Measurements from ENCODE around the gene ENPP3. TPM values are rescaled to one million over a fixed set of nuclear protein-coding genes. Genes with fewer than 3 reads are reported as not detected.

The ENPP3 gene
- polyA plus RNA-seq, 3 donors, result 6.3 to 11.6 (median 8.7) TPM

DNA sequence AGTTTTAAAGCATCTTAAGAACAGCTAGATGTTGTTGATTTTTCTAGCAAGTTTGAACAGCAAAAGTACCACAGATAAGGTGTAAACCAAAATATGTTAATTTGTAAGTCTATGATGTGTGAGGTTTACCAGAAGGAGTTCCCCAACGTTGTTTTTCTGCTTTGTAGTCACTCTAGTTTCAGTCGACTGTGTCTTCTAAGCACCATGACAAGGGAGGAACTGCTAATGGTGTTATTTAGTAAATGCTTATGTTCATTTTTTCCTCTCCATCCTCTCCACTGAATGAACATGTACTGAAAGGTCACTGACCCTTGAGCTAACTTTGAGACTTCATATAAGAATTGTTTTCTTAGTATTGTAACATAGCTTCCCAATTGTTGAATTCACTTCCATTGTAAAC is 3.0 kb downstream of the ENPP3 start:
- no peak for DNase-seq (ENCODE audit: extremely low read depth in 1 of 11, low read depth in 9 of 11, low spot score in 4 of 11)

DNA sequence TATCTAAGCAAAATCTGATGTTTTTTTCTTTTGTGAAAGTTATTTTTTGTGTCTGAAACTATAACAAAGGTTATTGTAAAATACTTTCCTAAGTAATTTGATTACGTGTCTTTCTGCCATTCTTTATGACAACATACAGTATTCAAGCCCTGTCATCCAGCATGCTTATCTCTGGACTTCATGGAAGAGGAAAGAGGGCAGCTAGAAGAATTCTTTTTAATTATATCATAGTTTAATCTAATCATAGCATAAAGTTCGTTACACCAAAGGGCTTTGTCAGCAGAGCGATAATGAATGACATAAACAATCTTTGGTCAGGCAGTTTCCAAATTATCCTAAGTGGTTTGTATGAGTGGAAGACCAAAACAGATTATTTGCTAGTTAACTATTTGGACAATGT is 3.5 kb downstream of the ENPP3 start:
- DNase-seq (ENCODE audit: extremely low read depth in 1 of 11, low read depth in 9 of 11, low spot score in 4 of 11), result no peak

DNA sequence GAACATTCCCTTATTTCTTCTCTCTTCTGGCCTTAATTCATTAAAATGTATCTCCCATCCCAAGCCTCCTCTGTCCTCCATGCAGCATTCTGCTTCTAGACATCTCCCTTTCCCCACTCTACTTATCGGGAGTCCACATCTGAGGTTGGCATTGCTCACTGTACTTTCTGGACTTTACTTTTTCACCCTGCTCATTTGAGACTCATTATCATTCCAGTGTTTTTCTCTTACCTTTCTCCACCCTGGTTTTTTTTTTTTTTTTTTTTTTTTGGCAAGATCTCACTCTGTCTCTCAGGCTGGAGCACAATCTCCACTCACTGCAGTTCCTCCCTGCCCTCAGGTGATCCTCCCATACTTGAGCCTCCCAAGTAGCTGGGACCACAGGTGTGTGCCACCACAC is 4.5 kb downstream of the ENPP3 start:
- DNase-seq (ENCODE audit: extremely low read depth in 1 of 11, low read depth in 9 of 11, low spot score in 4 of 11), result no peak

DNA sequence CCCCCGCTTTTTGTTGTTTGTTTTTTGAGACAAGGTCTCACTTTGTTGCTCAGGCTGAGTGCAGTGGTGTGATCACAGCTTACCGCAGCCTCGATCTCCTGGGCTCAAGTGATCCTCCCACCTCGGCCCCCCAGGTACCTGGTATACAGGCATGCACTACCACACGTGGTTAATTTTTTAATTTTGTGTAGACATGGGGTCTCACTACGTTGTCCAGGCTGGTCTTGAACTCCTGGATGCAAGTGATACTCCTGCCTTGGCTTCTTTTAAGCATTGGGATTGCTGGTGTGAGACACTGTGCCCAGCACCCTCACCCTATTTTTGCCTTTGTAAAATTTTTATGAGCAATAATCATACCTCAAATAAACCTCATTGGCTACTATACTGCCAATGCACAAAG is 5.5 kb downstream of the ENPP3 start:
- no peak for DNase-seq (ENCODE audit: extremely low read depth in 1 of 11, low read depth in 9 of 11, low spot score in 4 of 11)

DNA sequence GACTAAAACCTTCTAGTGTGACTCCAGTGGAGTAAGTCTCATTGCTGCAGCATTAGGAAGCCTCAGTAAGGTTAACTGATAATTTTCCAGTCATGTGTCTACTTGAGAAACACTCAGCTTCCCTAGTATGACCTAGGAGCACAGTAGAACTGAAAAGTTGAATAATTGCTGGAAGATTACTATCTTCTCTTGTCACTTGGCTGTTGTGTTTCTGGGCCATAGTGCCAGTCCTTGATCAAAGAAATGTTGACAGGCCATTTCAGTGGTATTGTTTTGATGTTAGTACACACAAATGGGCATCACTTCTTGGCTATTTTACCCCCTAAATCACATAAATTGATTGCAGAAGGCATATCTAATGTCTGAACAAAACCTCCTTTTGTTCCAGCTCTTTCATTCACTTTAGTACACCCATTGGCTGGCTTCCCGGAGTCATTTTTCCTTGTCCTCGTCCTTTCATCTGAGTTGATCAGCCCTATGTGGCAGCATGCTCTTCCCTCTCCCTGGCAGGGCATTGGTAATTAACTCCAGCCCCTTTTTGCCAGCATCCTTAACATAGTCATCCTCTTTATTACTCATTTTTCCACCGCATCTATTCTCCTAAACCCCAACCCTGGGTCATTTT is 6.0 kb downstream of the ENPP3 start:
- no peak for DNase-seq (ENCODE audit: extremely low read depth in 1 of 11, low read depth in 9 of 11, low spot score in 4 of 11)

DNA sequence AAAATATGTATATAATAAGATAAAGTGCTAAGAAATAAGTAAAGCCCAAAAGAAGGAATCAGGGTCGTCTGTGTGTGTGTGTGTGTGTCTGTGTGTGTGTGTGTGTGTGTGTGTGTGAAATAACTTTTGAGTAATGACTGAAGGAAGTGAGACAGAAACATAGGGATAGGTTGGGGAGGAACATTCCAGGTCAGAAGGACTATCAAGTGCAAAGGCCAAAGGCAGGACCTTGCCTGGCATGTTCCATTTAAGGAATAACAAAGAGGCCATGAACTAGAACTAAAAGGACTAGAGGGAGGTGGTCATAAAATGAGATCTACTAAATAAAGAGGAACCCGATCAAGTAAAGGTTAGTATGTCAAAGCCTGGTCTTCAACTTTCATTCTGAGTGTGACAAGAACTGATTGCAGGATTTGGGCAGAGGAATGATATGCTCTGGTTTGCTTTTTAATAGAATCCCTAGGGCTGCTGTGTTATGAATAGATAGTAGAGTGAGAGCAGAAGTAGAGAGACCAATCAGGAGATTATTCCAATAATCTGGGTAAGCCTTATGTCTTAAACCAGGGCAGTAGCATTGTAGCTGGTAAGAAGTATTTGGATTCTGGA is 6.9 kb downstream of the ENPP3 start:
- no peak for DNase-seq (ENCODE audit: extremely low read depth in 1 of 11, low read depth in 9 of 11, low spot score in 4 of 11)

DNA sequence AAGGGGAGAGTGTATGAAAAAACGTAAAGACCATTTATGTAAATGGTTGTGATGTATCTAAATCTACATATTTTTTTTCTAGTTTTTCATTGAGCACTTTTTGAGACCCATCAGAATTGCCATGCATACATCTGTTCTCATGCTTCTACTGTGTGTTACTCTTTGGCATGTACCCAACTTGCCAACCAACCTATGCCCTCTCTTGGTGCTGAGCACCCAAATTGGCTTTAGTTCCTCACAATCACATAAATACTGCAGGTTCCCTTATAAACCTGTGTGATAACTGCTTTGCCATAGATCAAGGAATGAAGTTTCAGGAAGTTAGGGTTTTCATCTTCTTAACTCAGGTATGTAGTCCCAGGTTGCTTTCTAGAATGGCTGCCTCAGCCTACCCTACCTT is 7.8 kb downstream of the ENPP3 start:
- DNase-seq (ENCODE audit: extremely low read depth in 1 of 11, low read depth in 9 of 11, low spot score in 4 of 11), result no peak

DNA sequence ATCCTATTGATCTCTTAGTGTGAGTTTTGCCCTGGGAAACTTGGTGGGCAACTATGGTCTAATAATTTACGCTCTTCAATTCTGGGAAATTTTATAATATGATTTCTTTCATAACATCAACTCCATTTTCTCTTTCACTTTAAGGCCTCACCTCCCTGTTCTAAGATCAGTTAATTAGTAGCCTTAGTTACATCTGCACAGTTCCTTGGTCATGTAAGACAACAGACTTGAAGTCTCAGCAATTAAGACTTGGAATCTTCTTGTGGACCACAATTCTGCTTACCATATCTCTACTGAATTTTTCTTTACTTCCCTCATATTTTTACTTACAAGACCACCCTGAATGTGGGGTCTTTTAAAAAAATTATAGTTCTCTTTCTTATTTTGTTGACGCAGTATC is 8.7 kb downstream of the ENPP3 start:
- no peak for DNase-seq (ENCODE audit: extremely low read depth in 1 of 11, low read depth in 9 of 11, low spot score in 4 of 11)

DNA sequence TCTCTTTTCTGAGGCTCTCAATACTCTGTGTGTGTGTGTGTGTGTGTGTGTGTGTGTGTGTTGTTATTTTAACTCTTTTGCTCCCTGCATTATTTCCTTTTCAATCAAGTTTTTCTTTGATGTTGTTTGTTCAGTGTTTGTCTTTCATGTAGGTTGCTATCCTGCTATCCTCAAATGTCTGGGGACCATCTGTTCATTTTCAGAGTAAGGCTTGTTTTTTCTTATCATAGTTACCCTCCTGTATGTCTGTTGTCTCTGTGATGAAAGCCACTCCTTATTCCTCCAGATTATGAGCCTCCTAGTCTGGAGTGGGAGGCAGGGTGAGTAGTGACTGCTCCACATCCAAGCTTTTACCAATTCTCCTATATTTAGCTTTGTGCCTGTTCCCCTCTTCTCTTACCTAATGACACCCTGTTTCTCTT is 9.2 kb downstream of the ENPP3 start:
- no peak for DNase-seq (ENCODE audit: extremely low read depth in 1 of 11, low read depth in 9 of 11, low spot score in 4 of 11)

DNA sequence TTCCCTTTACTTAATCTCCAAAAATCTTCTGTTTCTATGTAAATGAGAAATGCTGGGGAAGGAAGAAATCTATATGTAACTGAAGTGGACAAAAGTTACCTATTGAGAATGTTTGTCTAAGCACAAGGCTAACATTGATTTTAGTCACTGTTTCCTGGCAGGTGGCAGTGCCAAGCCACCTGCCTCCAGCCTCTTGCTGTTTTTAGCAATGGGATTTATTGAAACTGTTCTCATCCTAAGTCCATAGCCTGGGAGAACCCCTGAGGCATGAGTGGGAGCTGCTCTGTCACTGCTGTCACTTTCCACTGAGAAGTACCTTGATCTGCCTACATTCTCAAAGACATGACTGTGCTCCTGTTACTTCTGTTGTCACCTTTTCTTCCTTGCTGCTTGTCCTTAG is 14.7 kb downstream of the ENPP3 start:
- no peak for DNase-seq (ENCODE audit: extremely low read depth in 1 of 11, low read depth in 9 of 11, low spot score in 4 of 11)

DNA sequence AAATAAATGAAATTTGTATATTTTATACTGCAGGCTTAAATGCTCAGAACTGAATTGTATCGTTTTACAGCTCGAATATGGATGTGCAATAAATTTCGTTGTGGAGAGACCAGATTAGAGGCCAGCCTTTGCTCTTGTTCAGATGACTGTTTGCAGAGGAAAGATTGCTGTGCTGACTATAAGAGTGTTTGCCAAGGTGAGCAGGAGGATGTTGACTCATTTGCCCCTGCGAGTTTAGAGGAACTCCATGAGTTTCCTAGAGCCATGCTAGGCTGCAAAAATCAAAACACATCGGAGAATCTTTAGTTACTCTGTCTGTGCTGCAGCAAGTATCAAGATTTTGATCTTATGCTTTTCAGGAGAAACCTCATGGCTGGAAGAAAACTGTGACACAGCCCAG is 15.4 kb downstream of the ENPP3 start:
- DNase-seq (ENCODE audit: extremely low read depth in 1 of 11, low read depth in 9 of 11, low spot score in 4 of 11), result no peak

DNA sequence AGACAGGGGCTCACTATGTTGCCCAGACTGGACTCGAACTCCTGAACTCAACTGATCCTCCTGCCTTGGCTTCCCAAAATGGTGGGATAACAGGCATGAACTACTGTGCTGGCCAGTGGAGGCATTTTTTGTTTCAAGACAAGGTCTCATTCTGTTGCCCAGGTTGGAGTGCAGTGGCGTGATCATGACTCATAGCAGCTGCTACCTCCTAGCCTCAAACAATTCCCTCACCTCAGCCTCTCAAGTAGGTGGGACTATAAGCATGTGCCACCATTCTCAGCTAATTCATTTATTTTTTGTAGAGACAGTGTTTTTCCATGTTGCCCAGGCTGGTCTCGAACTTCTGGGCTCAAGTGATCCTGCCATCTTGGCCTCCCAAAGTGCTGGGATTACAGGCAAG is 17.2 kb downstream of the ENPP3 start:
- DNase-seq (ENCODE audit: extremely low read depth in 1 of 11, low read depth in 9 of 11, low spot score in 4 of 11), result no peak

DNA sequence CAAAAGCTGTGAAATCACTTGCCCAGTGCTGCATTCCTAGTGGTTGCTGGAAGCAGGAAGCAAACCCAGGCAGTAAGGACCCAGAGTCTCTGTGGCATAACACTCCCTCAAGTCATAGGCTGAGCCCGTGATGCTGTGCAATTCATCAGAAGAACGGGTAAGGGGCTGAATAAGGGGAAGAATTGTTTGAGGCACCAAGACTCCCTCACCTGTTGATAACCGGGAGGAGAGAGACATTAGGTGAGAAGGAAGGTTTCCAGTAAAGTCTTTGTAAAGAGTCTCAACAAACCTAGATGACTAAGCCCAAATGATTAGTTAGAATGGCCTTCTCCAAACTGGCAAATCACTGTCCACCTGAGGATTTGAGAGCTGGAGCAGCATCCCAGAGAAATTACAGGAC is 18.3 kb downstream of the ENPP3 start:
- DNase-seq (ENCODE audit: extremely low read depth in 1 of 11, low read depth in 9 of 11, low spot score in 4 of 11), result no peak

DNA sequence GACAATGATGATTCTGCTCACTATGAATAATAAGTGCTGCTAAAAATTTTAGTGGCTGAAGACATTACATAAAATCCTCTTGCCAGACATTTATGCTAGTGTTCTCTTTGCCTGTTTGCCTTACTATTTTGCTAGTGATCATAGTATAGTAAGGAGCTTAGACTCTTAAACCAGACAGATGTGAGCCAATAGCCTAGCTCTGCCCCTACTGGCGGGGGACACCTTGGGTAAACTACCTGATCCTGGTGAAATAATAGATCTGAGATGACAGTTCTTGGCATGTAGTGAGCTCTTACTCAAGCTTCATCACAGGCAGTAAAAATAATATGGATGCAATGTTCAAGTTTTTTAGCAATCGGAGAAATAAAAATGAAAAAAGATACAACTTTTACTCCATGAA is 18.8 kb downstream of the ENPP3 start:
- no peak for DNase-seq (ENCODE audit: extremely low read depth in 1 of 11, low read depth in 9 of 11, low spot score in 4 of 11)

DNA sequence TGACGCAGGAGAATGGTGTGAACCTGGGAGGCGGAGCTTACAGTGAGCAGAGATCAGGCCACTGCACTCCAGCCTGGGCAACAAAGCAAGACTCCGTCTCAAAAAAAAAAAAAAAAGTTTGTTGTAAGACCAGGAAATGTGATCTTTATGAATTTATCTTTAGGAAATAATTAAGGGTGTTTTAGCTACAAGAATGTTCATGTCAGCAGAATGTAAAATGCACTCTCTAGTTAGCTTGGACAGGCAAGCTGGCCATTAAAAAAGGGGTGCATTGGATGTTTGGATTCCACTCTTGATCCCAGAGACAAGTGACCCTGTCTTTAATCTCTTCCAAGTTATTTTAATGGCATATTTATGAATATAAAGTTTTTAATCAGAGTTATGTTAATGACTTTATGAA is 19.6 kb downstream of the ENPP3 start:
- DNase-seq (ENCODE audit: extremely low read depth in 1 of 11, low read depth in 9 of 11, low spot score in 4 of 11), result no peak

DNA sequence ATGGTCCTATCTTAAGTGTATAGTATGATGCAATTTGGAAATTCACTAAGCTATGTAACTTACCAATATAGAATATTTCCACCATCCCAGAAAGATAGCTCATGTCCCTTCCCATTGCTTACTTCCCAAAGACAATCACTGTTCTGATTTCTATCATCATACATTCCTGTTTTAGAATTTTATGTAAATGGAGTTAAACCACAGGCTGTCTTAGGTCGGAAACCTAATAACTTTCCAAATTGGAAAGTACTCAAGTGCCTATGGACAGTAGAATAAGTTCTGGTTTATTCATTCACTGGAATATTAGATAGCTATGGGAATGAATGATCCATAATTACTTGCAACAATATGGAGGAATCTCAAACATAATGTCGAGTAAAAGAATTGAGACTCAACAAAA is 20.1 kb downstream of the ENPP3 start:
- no peak for DNase-seq (ENCODE audit: extremely low read depth in 1 of 11, low read depth in 9 of 11, low spot score in 4 of 11)

DNA sequence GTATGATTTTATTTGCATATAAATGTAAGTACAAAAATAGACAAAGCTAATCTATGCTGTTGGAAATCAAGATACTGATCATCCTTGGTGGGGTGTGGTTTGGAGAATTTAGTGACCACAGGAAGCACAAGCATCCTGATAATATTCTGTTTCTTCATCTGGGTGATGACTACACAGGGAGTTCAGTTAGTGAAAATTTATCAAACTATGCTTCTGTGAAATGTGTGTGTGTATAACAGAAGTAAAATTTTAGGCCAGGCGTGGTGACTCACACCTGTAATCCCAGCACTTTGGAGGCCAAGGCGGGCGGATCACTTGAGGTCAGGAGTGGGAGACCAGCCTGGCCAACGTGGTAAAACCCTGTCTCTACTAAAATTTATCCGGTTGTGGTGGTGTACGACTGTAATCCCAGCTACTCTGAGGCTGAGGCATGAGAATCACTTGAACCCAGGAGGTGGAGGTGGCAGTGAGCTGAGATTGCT is 20.6 kb downstream of the ENPP3 start:
- DNase-seq (ENCODE audit: extremely low read depth in 1 of 11, low read depth in 9 of 11, low spot score in 4 of 11), result no peak

DNA sequence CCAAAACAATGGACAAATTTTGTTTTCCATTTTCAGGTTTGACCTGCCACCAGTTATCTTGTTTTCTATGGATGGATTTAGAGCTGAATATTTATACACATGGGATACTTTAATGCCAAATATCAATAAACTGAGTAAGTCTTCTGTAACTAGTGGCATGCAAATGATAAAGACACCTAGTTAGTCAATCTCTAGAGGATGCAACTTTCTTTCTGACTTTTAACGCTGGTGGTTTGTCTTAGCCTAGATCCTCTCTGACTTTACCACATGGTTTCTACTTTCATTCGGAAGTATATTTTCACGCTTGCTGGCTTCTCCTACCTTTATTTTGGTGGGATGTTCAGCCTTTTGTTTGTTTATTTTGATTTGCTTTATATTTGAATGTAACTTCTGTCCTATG is 21.2 kb downstream of the ENPP3 start:
- DNase-seq (ENCODE audit: extremely low read depth in 1 of 11, low read depth in 9 of 11, low spot score in 4 of 11), result no peak

DNA sequence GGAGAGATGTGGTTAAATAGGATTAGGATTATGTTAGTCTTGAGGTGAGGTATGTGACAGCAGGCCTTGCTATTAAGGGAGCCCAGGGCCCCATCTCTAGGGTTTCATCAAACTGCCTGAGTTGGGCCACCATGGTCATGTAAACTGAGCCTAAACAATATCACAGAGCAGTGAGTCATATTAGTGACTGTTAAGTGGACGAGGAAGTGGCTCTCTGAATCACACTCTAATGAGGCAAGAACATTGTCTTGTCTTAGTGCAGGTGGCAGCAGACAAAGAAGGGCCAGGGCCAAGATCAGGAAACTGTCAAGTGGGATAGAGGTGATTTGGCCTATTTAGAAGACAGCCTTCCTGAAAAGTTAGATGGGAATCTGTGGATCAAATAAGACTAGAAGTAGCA is 23.1 kb downstream of the ENPP3 start:
- DNase-seq (ENCODE audit: extremely low read depth in 1 of 11, low read depth in 9 of 11, low spot score in 4 of 11), result no peak

DNA sequence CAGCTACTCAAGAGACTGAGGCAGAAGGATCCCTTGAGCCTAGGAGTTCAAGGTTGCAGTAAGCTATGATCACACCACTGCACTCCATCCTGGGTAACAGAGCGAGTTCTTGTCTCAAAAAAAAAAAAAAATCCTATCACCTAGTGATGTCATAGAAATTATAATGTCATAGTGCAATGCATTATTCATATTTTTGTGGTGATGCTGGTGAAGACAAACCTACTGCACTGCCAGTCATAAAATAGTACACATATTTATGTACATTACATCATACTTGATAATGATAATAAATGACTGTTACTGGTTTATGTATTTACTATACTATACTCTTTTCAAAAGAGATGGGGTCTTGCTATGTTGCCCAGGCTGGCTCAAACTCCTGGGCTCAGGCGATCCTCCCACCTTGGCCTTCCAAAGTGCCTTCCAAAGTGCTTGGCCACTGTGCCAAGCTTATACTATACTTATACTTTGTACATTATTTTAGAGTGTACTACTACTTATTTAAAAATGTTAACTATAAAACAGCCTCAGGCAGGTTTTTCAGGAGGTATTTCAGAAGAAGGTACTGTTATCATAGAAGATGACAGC is 26.6 kb downstream of the ENPP3 start:
- DNase-seq (ENCODE audit: extremely low read depth in 1 of 11, low read depth in 9 of 11, low spot score in 4 of 11), result no peak

DNA sequence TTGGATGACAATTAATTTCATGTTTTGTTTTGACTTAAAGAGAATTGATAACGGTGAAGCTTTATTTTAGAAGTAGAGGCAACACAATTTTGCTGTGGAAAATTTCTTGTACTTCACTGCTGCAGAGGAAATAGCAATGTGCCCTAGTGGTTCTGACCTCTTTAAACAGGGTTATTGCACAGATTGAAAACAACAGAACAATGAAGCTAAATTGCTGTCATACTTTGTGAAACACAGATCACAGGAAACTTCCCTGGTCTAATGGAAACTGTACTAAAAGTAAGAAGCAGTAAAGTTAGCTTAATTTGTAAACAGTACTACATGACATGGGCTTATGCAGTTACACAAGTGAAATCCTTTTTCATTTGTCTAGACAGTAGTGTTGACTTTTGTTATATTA is 32.8 kb downstream of the ENPP3 start:
- no peak for DNase-seq (ENCODE audit: extremely low read depth in 1 of 11, low read depth in 9 of 11, low spot score in 4 of 11)

Data from renal cortex interstitium (tissue), 11 donors.